ENCODE results near the gene PTMA. TPM values are rescaled to one million over a fixed set of nuclear protein-coding genes. Genes with fewer than 3 reads are reported as not detected.

Gene PTMA
- total and polyA plus RNA-seq, 2 of the 4 experiments (the other 2 are of a cell fraction), result 380 to 742 TPM

DNA sequence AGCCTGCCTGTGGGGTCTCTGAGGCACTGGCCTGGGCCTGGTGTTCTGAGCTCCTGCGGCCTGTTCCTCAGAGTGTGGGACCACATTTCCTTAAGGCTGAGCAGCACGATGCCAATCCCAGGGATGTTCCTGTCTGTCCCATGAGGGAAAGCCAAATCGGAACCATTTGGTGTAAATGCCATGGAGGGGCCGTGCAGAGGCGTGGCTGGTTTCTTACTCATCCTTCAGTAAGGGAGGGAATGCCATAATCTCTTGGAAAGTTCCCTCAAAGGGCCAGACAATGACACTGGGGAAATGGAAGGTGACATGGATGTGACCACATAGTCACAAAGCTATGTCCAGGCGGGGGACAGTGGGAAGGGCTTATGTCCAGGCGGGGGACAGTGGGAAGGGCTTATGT, 14.4 kb upstream of the PTMA start:
- Histone ChIP-seq H4K91ac (ENCODE audit: insufficient read depth, low read depth, low read length) (no peak overlapping the region), H2BK120ac (ENCODE audit: low read depth, low read length) (no peak overlapping the region), H3K27ac (ENCODE audit: insufficient read depth, low read length) (no peak overlapping the region), H2AK5ac (ENCODE audit: low read depth, low read length) (no peak overlapping the region), H3K36me3 (ENCODE audit: control insufficient read depth, insufficient read depth, low read length) (no peaks in the 10 kb centered on the region), H3K56ac (ENCODE audit: extremely low read depth, insufficient read depth, low read length) (no peak overlapping the region), H3K9me1 (ENCODE audit: insufficient read depth, low read length) (no peaks in the 10 kb centered on the region; the same call in 1 of the 2 replicates), H4K5ac (ENCODE audit: low read depth, low read length) (no peak overlapping the region), H3K18ac (ENCODE audit: low read depth, low read length) (no peak overlapping the region), H3K4me2 (ENCODE audit: low read depth, low read length) (no peak overlapping the region), H2BK15ac (ENCODE audit: low read depth, low read length) (no peak overlapping the region), H3K79me1 (ENCODE audit: low read depth in 1 of 2, low read length in 2 of 2) (no peaks in the 10 kb centered on the region), H3K23ac (ENCODE audit: low read depth, low read length) (no peak overlapping the region), H3K9ac (ENCODE audit: low read depth, low read length) (no peak overlapping the region), H4K8ac (ENCODE audit: low read depth in 2 of 2, low read length in 2 of 2) (no peak overlapping the region), H2BK20ac (ENCODE audit: low read depth, low read length) (no peak overlapping the region), H2AK9ac (replicated peaks; ENCODE audit: low read depth, low read length, poor library complexity) (peak overlapping the region; percentile 55), H3K9me3 (ENCODE audit: control insufficient read depth, insufficient read depth, low read length) (no peaks in the 10 kb centered on the region), H3K4me3 (ENCODE audit: insufficient read depth, low read depth, low read length) (no peak overlapping the region), H2BK5ac (ENCODE audit: low read depth, low read length, poor library complexity, severe bottlenecking) (no peak overlapping the region), H3K14ac (replicated peaks; ENCODE audit: low read depth, low read length) (no peak overlapping the region), H4K20me1 (ENCODE audit: insufficient read depth, low read length) (no peaks in the 10 kb centered on the region), H3K4ac (ENCODE audit: low read depth, low read length) (no peak overlapping the region), H3K27me3 (ENCODE audit: control insufficient read depth, insufficient read depth, low read length) (no peaks in the 10 kb centered on the region), H2AFZ (replicated peaks; ENCODE audit: low read length, poor library complexity) (peak overlapping the region; percentile 32), H3K4me1 (ENCODE audit: control insufficient read depth, insufficient read depth, low read length) (peaks cover 6% of the 10 kb centered on the region; the same call in 1 of the 2 replicates)
- 80% methylated on average over 2 of the region's 7 CpGs; no CpG with 5 or more reads in 1 of the 2 experiments for WGBS, 2 experiments (ENCODE audit: extremely low coverage in 2 of 2, insufficient read length in 1 of 2)
- BruUV-seq (replicated peaks), result no TSS peak
- DNase-seq (no peak), ATAC-seq (ENCODE audit: low read depth) (no peak)
- intact Hi-C loops (cut with micrococcal nuclease), result no loop called here
- CTCF ChIA-PET, result interaction anchor here (0.8 to 1.9 kb wide), 2 partner anchors 82 to 344 kb away, joined by 3 to 5 read pairs; no protein-coding TSS in a partner anchor
- dilution Hi-C loops (cut with HindIII; ENCODE audit: low sequenced_read_pairs, unreplicated experiment), result no loop called here
- TF ChIP-seq POLR2A (IDR thresholded peaks at IDR 0.05; ENCODE audit: low read depth, low read length), result no peak
- no peak for TF ChIP-seq RCOR1 (IDR thresholded peaks at IDR 0.05; ENCODE audit: insufficient replicate concordance, low read length)
- TF ChIP-seq SMC3 (IDR thresholded peaks at IDR 0.05; ENCODE audit: low read depth, low read length), result no peak
- no peak for TF ChIP-seq CHD1 (IDR thresholded peaks at IDR 0.05; ENCODE audit: low read depth, low read length)
- TF ChIP-seq, protein P1, sequence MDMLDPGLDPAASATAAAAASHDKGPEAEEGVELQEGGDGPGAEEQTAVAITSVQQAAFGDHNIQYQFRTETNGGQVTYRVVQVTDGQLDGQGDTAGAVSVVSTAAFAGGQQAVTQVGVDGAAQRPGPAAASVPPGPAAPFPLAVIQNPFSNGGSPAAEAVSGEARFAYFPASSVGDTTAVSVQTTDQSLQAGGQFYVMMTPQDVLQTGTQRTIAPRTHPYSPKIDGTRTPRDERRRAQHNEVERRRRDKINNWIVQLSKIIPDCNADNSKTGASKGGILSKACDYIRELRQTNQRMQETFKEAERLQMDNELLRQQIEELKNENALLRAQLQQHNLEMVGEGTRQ (IDR thresholded peaks at IDR 0.05; ENCODE audit: low read depth, low read length), result no peak
- TF ChIP-seq, protein P2, sequence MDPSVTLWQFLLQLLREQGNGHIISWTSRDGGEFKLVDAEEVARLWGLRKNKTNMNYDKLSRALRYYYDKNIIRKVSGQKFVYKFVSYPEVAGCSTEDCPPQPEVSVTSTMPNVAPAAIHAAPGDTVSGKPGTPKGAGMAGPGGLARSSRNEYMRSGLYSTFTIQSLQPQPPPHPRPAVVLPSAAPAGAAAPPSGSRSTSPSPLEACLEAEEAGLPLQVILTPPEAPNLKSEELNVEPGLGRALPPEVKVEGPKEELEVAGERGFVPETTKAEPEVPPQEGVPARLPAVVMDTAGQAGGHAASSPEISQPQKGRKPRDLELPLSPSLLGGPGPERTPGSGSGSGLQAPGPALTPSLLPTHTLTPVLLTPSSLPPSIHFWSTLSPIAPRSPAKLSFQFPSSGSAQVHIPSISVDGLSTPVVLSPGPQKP (IDR thresholded peaks at IDR 0.05; ENCODE audit: borderline replicate concordance, low read depth, low read length), result no peak
- no peak for TF ChIP-seq RAD21 (IDR thresholded peaks at IDR 0.05; ENCODE audit: low read length)
- POLR2A ChIA-PET (ENCODE audit: unreplicated experiment), result no interaction called here
- in situ Hi-C loops (cut with MboI; ENCODE audit: low sequenced_read_pairs), result no loop called here

Data from IMR-90 (cell line).